ENCODE measurements around the gene ZRANB3.
"Not testable (repeated sequence)": the region's sequence is repeated elsewhere in the genome, so short reads cannot be mapped to it uniquely, and the experiment has no call there.

Gene ZRANB3

DNA sequence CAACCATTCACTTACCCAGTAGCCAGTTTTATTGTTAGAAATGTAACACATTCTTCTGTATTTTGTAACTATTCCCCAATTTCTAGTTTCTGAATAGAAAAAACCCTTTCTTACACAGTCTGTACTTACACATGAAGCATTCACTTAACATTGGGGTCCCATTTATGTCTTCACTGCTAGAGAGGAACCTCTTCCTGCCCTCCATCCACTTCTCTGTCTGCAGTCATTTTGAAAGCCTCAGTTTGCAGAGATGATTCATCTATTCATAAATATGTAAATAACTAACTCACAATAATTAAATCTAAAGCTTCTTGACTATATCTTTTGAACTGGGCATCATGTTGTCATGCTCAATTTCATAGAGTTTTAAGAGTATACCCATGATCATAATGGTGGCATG lies 55.9 kb downstream of the ZRANB3 start:
- DNase-seq, result no peak

DNA sequence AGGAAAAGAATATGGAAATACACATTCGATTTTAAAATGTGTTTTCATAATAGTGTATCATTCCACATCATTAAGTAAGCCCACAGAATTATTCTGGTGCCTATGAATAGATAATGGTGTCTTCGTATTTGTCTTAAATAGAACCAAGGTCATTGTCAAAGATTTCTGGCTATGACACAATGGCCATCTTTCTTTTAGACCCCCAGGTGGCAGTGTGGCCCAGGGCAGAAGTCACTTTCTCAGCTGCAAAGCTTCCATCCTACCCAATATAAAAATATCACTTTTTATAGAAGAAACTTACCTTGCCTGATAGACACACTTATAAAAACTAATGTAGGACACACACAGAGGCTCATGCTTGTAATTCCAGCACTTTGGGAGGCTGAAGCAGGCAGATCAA lies 57.5 kb downstream of the ZRANB3 start:
- no peak for DNase-seq

DNA sequence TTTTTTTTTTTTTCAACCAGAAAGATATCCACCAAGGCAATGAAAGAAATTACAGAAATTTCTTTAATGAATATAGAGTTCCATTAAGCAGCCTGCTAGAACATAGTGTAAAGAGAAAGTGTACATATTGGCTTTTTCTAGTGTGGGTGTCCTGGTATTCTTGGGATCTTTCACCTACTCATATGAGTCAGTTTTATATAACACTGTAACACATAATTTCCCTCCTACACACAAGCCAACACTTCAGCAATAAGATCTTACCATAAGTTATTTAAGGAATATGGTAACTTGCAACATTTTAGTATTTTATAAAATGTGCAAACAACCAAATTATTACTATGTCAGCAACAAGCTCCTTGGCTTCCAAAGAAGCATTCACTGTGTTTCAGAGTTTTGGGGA lies 59.9 kb downstream of the ZRANB3 start:
- DNase-seq, result no peak

DNA sequence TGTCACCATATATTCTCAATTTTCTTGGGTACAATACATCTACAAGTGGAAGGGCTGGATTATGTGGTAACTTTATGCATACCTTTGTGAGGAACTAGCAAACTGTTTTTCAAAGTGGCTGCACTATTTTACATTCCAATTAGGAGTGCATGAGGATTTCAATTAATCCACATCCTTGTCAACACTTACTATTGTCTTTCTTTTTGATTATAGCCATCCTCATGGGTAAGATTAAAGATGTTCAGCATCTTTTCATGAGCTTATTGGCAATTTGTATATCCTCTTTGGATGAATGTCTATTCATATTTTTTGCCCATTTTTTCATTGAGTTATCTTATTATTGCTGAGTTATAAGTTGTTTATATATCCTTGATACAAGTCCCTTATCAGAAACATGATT lies 73.7 kb downstream of the ZRANB3 start:
- DNase-seq, result no peak

DNA sequence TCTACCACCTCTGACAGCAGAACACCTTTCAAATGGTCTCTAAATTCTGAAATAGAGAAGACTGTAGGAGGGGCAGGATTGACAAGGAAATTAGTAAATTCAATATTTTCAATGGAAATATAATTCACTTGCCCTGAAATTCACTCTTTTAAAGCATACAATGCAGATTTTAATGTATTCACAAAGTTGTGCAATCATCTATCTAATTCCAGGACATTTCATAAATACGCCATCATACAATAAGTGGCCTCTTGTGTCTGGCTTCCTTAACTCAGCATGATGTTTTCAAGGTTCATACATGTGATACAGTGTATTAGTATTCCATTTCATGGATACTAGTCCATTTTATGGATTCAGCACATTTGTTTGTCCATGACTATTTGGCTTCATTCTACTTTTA lies 74.2 kb downstream of the ZRANB3 start:
- DNase-seq, result no peak

DNA sequence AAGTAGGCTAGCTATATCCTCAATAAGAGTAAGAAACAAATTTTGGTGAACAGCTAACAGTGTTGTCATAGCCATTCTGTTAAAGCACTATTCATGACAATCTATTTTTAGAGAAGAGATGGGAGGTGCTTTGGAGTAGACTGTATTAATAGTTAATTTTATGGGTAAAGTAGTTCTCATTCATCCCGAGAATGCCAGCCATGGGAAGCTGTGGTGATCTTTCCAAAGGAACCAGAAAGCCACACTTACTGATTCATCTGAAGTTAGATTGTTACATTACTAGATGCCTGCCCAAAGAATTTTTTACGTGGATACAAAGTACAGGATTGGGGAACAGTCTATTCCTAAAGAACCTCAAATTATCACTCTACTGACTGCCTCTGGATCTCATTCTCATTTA lies 74.6 kb downstream of the ZRANB3 start:
- DNase-seq, result no peak

DNA sequence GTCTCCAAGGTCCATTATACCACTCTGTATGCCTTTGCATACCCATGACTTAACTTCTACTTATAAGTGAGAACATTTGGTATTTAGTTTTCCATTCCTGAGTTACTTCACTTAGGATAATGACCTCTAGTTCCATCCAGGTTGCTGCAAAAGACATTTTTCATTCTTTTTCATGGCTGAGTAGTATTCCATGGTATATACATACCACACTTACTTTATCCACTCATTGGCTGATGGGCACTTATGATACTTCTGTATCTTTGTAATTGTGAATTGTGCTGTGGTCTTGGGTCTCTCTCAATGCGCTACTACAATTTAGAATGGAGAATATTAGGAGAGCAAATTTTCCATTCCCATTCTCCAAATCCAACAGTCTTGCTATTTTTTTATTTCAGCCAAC lies 76.4 kb downstream of the ZRANB3 start:
- no peak for DNase-seq

DNA sequence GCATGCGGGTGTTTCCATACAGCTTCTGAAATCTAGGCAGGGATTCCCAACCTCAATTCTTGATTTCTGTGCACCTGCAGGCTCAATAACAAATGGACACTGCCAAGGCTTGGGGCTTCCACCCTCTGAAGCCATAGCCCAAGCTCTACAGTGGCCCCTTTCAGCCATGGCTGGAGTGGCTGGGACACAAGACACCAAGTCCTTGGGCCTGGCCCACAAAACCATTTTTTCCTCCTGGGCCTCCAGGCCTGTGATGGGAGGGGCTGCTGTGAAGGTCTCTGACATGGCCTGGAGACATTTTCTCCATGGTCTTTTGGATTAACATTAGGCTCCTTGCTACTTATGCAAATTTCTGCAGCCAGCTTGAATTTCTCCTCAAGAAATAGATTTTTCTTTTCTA lies 78.0 kb downstream of the ZRANB3 start:
- DNase-seq, result not testable (repeated sequence)

DNA sequence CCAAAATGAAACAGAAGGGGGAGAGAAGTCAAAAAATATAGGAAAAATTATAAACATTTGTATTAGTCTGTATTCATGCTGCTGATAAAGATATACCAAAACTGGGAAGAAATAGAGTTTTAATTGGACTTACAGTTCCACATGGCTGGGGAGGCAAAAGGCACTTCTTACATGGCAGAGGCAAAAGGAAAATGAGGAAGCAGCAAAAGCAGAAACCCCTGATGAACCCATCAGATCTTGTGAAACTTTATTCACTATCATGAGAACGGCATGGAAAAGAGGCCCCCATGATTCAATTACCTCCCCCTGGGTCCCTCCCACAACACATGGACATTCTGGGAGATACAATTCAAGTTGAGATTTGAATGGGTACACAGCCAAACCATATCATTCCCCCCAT lies 79.1 kb downstream of the ZRANB3 start:
- DNase-seq, result no peak

DNA sequence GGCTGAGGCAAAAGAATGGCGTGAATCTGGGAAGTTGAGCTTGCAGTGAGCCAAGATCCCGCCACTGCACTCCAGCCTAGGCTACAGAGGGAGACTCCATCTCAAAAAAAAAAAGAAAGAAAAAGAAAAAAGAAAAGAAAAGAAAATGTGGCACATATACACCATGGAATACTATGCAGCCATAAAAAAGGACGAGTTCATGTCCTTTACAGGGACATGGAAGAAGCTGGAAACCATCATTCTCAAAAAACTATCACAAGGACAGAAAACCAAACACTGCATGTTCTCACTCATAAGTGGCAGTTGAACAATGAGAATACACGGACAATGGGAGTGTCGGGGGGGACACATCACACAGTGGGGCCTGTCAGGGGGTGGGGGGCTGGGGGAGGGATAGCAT lies 88.0 kb downstream of the ZRANB3 start:
- DNase-seq, result not testable (repeated sequence)

DNA sequence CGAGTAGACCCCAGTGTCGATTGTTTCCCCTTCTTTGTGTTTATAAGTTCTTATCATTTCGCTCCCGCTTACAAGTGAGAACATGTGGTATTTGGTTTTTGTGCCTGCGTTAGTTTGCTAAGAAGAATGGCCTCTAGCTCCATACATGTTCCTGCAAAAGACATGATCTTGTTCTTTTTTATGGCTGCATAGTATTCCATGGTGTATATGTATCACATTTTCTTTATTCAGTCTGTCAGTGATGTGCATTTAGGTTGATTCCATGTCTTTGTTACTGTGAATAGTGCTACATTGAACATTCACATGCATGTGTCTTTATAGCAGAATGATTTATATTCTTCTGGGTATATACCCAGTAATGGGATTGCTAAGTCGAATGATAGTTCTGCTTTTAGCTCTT lies 95.9 kb downstream of the ZRANB3 start:
- not testable (repeated sequence) for DNase-seq

DNA sequence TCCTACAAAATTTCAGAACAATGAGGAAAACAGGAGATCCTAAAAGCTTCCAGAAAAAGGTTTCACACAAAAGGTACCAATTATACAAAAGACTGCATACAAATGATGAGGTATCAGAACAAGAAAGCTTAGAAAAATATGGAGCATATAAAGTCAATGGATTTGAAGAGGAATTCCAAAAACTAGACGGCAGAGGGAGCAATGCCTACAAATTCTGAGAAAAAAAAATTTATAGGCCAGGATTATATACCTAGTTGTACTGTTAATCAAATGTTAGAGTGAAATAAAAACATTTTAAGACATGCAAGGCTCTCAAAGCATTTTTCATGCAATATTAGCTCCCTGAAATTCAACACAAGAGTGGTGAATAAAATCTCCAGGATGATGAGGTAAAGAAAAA lies 106.2 kb downstream of the ZRANB3 start:
- no peak for DNase-seq

DNA sequence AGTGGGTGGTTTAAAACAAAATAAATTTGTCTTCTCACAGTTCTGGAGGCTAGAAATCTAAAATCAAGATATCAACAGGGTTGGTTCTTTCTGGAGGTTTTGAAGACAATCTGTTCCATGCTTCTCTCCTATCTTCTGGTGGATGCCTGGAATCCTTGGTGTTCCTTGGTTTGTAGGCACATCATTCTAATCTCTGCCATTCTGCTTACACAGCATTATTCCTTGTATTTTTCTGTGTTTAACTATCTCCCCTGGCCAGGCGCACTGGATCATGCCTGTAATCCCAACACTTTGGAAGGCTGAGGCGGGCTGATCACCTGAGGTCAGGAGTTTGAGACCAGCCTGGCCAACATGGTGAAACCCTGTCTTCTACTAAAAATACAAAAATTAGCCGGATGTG lies 108.1 kb downstream of the ZRANB3 start:
- no peak for DNase-seq

DNA sequence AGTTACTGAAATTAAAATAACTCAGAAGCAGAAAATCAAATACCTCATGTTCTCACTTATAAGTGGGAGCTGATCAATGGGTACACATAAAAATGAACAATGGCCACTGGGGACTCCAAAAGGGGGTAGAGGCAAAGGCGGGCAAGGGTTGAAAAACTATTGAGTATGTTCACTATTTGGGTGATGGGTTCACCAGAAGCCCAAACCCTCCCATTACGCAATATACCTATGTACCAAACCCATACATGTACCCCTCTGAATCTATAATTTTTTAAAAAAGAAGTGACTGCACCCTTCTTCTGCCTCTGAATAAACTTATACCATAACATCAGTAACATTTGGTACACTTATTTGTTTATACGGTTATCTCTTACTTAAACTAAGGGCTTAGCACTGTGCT lies 119.4 kb downstream of the ZRANB3 start:
- no peak for DNase-seq

DNA sequence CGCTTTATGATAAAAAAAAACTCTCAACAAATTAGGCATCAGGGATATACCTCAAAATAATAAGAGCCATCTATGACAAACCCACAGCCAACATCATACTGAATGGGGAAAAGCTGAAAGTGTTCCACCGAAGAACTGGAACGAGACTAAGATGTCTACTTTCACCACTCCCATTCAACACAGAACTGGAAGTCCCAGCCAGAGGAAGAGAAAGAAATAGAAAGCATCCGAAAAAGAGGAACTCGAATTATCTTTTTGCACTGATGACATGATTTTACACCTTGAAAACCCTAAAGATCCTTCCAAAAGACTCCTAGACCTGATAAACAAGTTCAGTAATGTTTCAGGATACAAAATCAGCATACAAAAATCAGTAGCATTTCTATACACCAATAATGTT lies 121.6 kb downstream of the ZRANB3 start:
- no peak for DNase-seq

DNA sequence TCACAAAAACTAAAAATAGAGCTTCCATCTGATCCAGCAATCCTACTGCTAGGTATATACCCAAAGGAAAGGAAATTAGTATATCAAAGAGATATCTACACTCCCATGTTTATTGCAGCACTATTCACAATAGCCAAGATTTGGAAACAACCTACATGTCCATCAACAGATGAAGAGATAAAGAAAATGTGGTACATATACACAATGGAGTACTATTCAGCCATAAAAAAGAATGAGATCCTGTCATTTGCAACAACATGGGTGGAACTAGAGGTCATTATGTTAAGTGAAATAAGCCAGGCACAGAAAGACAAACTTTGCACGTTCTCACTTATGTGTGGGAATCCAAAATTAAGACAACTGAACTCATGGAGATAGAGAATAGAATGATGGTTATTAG lies 134.8 kb downstream of the ZRANB3 start:
- not testable (repeated sequence) for DNase-seq

DNA sequence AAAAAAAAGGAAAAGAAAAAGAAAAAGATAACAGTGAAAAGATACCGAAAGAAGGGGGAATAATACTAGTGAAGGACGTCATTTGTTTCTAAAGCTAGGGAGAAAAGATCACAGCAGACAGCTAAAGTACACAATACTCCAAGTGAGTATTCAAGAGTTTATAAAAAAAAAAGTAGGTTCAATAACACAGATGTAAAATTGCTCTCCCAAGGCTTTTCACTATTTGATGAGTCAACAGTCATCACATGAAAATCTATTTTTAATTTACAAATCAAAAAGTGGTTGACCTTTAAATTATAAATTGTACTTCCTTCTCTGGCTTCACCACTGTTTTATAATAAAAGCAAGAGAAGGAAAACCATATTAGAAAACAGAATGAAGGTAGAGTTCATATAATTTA lies 144.0 kb downstream of the ZRANB3 start:
- DNase-seq, result no peak

DNA sequence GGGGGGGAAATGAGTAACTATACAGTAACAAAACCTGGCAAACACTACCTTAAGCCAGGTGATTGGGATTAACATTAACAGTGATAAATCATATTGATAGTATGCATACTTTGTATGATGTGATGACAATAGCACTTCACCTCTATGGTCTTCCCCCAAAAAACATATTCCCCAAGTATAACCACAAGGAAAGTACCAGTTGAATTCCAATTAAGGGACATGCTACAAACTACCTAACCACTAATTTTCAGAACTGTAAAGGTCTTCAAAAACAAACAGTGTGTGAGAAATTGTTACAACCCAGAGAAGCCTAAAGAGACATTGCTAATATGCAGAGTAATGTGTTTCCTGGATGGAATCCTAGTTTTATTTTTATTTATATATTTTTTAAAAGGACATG lies 152.4 kb downstream of the ZRANB3 start:
- DNase-seq, result no peak

DNA sequence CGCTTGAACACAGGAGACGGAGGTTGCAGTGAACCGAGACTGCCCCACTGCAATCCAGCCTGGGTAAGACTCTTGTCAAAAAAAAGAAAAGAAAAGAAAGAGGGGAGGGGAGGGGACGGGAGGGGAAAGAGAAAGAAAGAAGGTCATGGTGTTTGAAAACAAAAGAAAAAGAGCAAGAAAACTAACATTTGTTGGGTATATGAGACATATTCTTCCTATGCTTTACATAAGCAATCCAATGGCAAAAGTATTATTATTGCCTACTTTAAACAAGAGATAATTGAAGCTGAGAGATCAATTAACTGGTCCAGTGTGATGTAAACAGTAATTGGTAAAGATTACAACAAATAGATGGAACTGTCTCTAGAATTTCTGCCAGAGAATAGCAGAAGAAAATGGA lies 157.3 kb downstream of the ZRANB3 start:
- no peak for DNase-seq

DNA sequence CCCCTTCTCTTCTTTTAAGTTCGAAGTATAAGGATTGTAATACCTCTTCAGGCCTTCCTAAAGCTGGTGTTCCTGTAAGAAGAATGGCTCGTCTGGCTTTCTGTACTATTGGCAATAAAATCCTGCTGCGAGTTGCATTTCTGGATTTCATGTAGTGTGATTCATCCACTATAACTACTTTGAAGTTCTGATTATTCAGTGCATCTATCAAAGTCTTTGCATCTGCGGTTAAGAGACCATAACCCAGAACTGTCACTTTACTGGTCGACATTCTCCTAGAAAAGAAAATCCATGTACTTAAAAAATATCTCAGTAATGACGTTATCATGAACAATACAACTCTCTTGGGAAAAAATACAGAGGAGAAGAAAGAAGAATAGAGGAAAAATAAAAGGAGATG lies 181.1 kb downstream of the ZRANB3 start:
- no peak for DNase-seq

DNA sequence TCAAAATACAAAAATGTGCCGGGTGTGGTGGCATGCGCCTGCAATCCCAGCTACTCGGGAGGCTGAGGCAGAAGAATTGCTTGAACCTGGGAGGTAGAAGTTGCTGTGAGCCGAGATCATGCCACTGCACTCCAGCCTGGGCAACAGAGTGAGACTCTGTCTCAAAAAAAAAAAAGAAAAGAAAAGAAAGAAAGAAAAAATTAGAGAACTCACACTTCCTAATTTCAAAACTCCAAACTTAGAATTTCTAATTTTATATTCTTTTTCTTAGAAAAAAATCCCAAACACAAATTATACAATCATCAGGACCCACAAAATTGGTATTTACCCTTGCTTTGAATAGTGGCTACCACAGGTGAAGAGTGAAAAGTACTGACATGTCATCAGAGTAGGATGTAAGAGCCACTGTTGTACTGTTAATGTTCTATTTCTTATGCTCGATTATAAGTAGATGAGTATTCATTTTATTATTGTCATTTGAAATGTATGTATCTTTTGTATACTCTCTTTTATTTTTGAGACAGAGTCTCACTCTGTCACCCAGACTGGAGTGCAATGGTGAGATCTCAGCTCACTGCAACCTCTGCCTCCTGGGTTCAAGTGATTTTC lies 182.8 kb downstream of the ZRANB3 start:
- not testable (repeated sequence) for DNase-seq

DNA sequence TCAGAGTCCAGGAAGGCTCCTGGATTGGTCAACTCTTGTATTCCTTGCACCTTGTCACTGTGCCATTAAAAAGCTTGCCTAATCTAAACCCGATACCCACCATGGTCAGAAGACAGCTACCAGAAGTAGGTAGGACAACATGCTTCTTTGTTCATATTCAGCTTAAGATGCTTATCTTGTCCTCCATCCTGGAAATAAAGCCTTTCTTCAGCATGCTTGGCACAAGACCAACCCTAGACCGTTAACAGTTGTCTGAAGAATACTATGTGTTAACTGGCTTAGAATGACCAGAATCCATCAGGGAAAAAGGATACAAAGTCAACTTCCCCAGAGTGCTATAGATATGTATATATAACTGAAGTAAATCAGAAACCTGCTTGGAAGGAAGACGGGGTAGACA lies 193.9 kb downstream of the ZRANB3 start:
- no peak for DNase-seq

DNA sequence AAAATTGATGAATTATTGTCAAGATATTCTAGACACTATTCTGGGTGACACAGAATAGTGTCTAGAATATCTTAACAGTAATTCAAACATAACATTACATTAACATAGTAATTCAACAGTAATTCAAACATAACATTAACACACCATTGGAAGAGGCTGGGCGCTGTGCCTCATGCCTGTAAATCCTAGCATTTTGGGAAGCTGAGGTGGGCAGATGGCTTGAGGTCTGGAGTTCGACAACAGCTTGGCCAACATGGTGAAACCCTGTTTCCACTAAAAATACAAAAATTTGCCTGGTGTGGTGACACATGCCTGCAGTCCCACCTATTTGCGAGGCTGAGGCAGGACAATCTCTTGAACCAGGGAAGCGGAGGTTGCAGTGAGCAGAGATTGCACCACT lies 195.8 kb downstream of the ZRANB3 start:
- no peak for DNase-seq

DNA sequence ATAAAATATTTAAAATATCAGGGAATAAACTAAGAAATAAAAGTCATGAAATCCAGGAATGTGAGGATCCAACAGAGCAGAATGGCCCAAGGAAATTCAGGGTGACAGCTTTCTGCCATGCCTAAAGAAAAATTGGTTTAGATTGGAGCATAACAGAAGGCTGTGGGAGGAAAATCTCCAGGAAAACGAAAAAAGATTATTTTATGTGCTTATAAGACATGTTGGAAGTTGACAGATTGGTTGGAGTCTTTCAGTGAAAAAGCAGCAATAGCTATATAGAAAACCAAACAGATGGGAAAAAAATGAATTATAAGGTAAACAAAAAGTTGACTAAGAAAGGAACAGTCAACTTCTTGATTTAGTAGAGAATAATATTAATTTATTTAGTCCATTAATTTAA lies 203.9 kb downstream of the ZRANB3 start:
- DNase-seq, result no peak

DNA sequence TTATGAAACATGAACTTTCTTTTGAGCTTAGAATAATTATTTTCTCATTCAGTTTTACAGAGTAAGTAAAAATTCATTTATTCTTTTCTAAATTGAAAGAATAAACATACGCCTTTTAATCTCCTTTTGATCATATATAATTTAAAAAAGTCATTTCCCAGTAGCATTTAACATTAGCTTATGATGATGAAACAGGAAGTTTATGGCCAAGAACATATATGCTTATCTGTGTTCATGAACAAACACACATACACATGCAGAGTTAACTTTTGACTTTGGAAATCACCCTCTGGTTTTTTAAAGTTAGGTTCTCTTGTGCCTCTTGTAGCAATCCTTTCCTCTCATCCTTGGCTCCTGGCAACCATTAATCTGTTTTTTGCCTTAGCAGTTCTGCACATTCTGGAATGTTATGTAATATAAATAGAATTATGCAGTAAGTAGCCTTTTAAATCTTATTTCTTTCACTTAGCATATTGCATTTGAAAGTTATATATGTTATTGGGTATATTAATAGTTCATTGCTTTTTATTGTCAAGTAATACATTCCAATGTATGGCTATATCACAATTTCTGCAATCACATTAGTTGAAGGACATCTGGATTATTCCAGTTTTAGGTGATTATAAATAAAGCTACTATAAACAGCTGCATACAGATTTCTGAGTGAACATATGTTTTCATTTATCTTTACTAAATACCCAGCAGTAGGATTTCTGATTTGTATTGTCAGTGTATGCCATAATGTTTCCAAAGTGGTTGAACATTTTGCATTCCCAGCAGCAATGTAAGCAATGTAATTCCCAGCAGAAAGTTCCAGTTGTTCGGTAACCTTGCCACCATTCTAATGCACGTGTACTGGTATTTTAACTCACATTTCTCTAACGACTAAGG lies 210.3 kb downstream of the ZRANB3 start:
- DNase-seq, result no peak

Measured in NK-92 treated with Interleukin-12 subunit alpha and Interleukin-12 subunit beta, amount 100 ng/mL, for 24 hours (cell line).